ENCODE results near the gene TLL2.
A peak's percentile ranks its signal among the peaks of the same experiment; 100 is the strongest.

TLL2 gene

GRCh38 chr10:96387161-96387560 lies 126.6 kb downstream of the TLL2 start:
- no peak for DNase-seq

- DNase-seq: no peak
These were observed 129.2 kb downstream of the TLL2 start for GRCh38 chr10:96384506-96384905.

DNA sequence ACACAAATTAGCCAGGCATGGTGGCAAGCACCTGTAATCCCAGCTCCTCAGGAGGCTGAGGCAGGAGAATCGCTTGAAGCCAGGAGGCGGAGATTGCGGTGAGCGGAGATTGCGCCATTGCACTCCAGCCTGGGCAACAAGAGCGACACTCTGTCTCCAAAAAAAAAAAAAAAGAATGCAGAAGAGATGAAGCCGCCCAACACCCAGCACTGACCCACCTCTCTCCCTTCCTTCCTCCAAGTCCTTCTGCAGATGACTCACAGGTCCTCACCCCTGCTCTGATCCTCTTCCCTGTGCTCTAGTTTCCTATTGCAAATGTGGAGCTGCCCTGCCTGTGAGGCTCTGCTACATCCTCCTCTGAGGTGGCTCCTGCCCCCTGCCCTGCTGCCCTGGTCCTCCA lies 132.9 kb downstream of the TLL2 start:
- DNase-seq: no peak

DNA sequence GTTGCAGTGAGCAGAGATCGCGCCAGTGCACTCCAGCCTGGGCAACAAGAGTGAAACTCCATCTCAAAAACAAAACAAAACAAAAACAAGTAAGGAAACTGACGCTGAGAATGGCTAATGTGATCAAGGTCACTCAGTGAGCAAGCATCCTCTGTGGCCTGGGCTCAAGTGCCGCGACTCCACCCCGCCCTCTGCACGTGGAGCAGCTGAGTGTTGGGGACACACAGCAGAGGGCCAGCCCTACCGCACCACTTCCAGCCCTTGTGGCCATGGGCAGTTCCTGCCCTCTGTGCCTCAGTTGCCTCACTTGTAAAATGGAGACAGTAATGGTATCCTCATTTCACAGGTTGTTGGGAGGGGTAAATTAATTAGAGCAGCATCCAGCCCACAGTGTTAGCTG lies 134.0 kb downstream of the TLL2 start:
- no peak for DNase-seq

DNA sequence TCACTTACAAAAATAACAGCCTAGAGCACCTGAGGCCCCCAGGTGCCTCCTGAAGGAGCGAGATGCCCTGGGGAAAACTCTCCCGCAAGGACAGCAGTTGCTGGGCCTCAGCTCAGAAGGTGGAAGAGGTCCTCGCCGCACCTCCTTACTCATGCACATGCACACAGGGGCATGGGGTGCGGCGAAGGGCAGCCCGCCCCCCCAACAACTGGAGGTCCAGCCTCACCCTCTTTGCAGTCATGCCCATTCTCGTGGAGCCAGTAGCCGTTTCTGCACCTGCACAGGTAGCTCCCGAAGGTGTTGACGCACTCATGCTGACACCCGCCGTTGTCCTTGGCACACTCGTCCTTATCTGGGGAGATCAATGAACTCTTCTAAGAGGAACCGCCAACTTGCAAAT lies 135.0 kb downstream of the TLL2 start:
- DNase-seq: no peak

- DNase-seq: no peak
These were observed 135.9 kb downstream of the TLL2 start for GRCh38 chr10:96377816-96378294.

GRCh38 chr10:96376483-96376882 lies 137.2 kb downstream of the TLL2 start:
- DNase-seq: no peak

- peak; percentile 55 to 64 for DNase-seq
These were observed 138.5 kb downstream of the TLL2 start for GRCh38 chr10:96374985-96375830.

- DNase-seq: no peak
These were observed 139.1 kb downstream of the TLL2 start for GRCh38 chr10:96374639-96374984.

GRCh38 chr10:96374004-96374403 lies 139.7 kb downstream of the TLL2 start:
- no peak for DNase-seq

GRCh38 chr10:96371356-96371755 lies 142.4 kb downstream of the TLL2 start:
- DNase-seq: no peak

GRCh38 chr10:96370584-96371157 lies 143.1 kb downstream of the TLL2 start:
- DNase-seq: peak; percentile 29 to 31

DNA sequence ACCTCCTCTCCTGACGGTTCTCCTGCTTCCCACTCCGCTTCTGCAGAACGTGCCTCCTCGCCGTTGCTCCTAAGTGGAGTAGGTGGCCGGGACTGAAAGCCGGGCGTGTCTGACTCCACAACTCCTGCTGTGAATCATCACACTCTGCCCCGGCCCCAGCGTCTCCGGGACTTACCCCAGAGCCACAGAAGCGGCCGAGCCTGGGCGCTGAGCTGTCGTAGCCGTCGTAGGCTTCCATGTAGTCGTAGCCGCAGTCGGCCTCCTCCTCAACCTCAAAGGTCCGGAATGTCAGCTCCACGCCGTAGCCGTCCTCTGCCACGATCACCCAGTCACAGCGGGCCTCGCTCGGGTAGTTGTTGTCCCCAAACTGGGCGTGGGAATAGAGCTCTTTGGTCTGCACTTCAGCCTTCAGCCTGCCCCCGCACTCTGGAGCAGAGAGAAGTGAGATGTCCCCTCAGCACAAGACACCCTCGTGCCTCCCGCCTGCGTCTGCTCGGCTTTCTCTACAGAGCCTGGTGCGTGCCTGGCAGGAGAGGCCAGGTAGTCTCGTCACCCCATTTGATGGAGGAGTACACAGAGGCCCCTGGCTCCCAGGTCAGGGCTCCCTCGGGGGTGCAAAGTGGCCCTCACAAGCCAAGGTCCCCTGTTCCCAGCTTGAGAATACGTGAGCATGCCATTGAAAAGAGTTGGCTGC lies 143.7 kb downstream of the TLL2 start:
- DNase-seq: no peak

GRCh38 chr10:96368971-96369370 lies 144.8 kb downstream of the TLL2 start:
- DNase-seq: no peak

DNA sequence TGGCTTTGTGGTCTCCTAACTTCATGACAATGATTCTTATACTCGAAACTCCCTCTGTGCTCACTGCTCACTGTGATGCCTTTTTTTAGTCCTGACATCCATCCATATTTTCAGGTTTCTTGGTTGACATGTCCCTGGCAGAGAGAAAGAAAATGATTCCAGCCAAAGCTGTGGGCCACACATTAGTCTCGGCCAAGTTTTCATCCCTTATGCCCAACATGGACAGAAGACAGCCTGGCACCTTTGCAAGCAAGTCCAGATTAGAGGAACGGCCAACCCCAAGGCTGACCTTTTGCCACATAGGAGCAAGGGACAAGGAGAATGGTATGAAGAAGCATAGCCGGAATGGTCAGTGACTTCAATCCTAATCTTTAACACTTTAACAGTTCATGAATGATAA lies 146.3 kb downstream of the TLL2 start:
- DNase-seq: no peak

GRCh38 chr10:96366508-96366907 lies 147.2 kb downstream of the TLL2 start:
- DNase-seq: no peak

DNA sequence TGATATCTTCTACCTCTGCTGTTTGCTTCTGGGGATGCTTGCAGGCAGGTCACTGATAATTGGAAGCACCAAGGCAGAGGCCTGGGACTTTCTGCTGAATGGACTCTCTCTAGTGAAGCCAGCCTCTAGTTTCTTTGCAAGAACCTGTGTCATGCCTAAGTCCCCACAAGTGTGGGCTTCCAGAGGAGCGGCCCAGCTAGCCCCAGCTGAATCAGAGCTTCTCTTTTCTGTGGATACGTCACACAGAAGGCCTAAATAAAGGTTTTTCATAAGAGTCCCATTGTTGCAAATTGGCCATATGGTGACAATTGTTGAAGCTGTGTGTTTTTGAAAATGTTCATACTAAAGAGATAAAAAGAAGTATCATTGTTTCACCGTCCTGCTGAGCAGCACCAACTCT lies 148.2 kb downstream of the TLL2 start:
- DNase-seq: no peak

DNA sequence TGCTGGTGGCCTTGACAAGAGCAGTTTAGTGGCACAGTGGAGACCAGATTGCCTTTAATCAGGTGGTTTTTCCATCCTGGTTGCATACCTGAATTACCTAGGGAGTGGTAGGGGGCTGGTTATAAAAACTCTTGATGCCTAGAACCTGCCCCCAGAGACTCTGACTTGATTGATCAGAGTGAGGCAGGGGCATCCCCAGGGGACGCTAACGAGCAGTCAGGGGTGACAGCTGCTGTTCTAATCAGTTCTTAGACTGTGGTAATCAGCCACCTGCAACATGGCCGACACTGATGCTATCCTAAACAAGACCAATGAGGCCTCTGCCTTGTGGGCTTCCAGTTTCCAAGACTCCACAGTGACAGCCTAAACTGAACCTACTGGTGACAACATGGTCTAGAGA lies 153.0 kb downstream of the TLL2 start:
- DNase-seq: no peak

GRCh38 chr10:96360331-96360730 lies 153.4 kb downstream of the TLL2 start:
- DNase-seq: no peak

GRCh38 chr10:96359616-96360015 lies 154.1 kb downstream of the TLL2 start:
- DNase-seq: no peak

GRCh38 chr10:96358851-96359540 lies 154.7 kb downstream of the TLL2 start, which contains the start of gene OPALIN:
TSS of gene OPALIN (minus strand) at chr10:96359002. CDS start at chr10:96358896, 106 bp downstream.
- no peak for DNase-seq

GRCh38 chr10:96357038-96357620 lies 156.6 kb downstream of the TLL2 start:
- no peak for DNase-seq

DNA sequence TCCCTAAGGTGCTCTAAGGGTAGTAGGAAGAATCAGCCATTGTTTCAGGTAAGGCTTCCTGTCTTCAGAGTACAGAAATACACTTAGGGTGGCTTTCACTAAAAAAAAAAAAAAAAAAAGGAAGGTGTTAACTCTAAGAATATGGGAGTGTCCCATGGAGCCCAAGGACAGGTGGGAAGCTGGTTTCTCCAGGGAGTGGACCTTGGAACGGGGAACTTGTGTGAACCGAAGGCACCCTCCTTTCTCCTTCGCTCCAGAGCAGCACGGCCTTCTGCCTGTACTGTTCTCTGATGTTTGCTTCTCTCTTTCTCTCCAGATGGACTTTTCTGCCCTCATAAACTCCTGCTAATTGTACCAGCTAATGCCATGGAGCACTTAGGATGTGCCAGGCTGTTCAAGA lies 161.1 kb downstream of the TLL2 start:
- no peak for DNase-seq

Data from stimulated activated CD4-positive, alpha-beta T cell treated with anti-CD3 and anti-CD28 coated beads, Interleukin-4, amount 100 ng/mL, for 4 hours (primary cell).